ENCODE results near the gene SPDYE6. TPM values are rescaled to one million over a fixed set of nuclear protein-coding genes. Genes with fewer than 3 reads are reported as not detected.

Gene SPDYE6
- total RNA-seq, 4 donors from 2014 or later = not detected

DNA sequence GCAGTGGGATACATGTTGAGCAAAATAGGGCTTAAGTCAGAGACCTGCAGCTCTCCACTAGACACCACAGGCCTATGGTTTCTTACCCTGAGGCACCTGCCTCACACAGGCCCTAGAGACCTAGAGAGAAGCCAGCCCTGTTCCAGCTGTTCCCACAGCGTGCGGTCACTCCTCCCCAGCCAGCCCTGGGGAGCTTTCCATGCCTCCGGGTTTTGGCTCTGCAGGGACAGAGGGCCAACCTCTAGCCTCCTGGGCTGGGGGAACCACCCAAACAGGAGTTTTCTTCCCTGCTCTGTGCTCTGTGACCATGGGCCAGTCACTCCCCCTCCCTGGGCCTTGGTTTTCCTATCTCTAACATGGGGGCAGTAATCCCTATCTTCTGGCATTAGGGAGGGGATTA lies 36.6 kb downstream of the SPDYE6 start:
- ATAC-seq (ENCODE audit: low FRiP score) = no peak
- no peak for DNase-seq (ENCODE audit: low spot score)
- TF ChIP-seq, protein P1, sequence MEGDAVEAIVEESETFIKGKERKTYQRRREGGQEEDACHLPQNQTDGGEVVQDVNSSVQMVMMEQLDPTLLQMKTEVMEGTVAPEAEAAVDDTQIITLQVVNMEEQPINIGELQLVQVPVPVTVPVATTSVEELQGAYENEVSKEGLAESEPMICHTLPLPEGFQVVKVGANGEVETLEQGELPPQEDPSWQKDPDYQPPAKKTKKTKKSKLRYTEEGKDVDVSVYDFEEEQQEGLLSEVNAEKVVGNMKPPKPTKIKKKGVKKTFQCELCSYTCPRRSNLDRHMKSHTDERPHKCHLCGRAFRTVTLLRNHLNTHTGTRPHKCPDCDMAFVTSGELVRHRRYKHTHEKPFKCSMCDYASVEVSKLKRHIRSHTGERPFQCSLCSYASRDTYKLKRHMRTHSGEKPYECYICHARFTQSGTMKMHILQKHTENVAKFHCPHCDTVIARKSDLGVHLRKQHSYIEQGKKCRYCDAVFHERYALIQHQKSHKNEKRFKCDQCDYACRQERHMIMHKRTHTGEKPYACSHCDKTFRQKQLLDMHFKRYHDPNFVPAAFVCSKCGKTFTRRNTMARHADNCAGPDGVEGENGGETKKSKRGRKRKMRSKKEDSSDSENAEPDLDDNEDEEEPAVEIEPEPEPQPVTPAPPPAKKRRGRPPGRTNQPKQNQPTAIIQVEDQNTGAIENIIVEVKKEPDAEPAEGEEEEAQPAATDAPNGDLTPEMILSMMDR (IDR thresholded peaks at IDR 0.05) = no peak

DNA sequence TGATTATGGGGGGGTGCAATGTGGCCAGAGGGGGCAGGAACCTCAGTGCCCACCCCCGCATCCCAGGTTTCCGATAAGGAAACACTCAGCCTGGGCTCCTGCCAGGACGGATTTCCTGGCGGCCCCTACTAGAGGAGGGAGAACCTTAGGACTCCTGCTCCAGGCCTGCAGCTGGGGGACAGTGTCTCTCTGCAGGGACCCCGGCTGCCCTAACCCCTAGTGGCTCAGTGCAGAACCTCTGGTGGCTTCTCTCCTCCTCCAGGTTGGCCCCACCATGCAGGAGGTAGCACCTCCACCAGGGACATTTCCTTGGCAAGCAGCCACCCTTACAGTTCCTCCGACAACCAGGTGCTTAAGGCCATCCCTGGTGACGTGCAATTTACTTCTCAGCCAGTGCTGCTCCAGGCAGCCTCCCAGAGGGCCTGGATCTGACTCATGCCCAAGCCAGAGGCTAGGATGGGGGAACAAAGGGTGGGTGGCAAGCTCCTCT lies 37.7 kb downstream of the SPDYE6 start:
- ATAC-seq (ENCODE audit: low FRiP score) (peak; percentile 24), DNase-seq (ENCODE audit: low spot score) (no peak)
- TF ChIP-seq, protein P1 (IDR thresholded peaks at IDR 0.05) = no peak

DNA sequence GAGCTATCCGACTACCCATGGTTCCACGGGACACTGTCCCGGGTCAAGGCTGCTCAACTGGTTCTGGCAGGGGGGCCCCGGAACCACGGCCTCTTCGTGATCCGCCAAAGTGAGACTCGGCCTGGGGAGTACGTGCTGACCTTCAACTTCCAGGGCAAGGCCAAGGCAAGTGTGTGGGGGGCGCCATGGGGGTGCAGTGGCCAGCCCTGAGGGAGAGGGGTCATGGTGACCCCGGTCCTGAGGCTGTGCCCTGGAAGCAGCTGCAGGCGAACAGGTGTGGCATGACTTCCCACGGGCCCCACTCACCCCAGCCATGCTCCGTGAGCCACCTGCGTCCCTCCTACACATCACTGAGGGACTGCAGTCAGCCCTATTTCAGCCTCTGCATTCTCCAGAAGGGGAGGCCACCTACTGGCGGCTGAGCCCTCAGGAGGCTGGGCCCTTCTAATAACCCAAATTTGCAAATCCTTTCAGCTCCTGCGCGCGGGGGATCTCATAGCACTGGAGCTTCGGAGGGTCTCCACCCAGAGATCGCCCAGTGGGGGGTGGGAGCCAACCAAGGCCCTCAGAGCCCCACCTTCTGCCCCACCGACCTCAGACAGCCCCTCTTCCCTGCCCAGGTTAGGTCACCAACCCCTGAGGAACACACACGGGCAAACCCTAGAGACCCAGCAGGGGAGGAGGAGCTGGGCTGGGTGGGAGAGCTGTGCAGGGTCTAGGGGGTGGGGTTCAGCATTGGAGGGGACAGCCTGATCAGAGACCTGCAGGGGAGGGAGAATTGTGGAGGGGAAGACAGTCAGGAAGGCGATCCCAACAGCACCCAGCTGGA lies 38.8 kb downstream of the SPDYE6 start:
- DNase-seq (ENCODE audit: low spot score) = no peak
- TF ChIP-seq, protein P1 (IDR thresholded peaks at IDR 0.05) = no peak

DNA sequence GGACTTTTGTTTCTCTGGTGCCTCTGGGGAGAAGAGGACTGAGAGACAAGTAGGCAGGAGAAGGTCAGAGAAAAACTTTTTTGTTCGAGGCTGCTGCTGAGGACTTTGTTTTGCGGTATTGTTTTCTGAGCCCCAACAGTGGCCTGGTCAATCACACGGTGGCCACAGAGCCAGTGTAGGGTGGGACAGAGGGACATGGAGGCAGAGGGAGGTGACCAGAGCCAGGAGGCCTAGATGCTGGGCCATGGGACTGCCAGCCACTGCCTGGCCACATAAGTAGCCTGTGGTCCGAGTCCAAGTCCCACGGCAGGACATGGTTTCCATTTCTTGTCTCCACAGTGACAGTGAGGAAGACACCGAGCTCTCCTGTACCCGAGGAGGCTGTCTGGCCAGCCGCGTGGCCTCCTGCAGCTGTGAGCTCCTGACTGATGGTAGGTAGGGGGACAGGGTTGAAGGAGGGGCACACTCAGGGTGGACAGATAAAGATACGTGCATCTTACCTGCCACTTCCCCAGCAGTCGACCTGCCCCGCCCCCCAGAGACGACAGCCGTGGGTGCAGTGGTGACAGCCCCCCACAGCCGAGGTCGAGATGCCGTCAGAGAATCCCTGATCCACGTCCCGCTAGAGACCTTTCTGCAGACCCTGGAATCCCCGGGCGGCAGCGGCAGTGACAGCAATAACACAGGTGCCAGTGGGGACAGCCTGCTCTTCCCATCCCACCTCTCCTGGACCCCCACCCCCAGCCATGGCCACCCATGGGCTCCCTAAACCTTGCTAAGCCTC lies 42.1 kb downstream of the SPDYE6 start:
- TF ChIP-seq, protein P1 (IDR thresholded peaks at IDR 0.05) = no peak
- ATAC-seq (ENCODE audit: low FRiP score) (no peak), DNase-seq (ENCODE audit: low spot score) (no peak)

More for the DNA sequence above, 38.8 kb downstream of the SPDYE6 start:
- no peak for ATAC-seq (ENCODE audit: low FRiP score)

DNA sequence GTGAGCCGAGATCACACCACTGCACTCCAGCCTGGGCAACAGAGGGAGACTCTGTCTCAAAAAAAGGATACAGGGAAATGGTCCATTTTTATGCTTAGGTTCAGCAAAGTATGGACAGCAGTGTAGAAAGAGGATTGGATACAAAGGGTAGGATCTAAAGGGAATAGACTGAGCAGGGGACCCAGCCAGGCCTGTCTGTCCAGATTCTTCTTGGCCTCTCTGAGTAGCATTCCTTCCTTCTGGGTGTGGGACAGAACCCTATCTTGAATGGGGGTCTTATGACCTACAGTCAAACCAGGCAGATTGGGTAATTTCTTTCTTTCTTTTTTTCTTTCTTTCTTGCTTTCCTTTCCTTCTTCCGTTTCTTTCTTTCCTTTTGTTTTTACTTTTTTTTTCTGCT lies 43.9 kb downstream of the SPDYE6 start:
- TF ChIP-seq, protein P1 (IDR thresholded peaks at IDR 0.05) = no peak

DNA sequence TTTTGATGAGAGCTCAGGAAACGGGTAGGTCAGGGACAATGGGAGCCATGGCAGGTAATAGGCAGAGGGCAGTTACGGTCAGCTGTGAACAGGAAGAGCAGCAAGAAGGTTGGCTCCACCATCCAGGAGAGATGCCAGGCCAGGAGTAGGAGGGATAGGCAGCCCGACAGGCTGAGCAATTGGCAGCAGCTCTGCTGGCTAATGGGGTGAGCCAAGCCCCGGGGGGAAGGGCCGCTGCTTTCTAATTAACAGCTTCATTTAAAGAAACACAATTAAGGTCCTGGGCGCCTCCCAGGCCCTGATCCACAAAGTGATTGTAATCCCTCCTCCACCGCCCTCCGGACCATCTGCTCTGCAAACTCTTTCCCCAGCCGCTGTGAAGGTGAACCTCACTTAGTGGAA lies 45.8 kb downstream of the SPDYE6 start:
- DNase-seq (ENCODE audit: low spot score) = no peak
- ATAC-seq (ENCODE audit: low FRiP score) = no peak
- TF ChIP-seq, protein P1 (IDR thresholded peaks at IDR 0.05) = no peak

More for the DNA sequence above, 43.9 kb downstream of the SPDYE6 start:
- no peak for ATAC-seq (ENCODE audit: low FRiP score)
- no peak for DNase-seq (ENCODE audit: low spot score)
